GM06990 (cell line): Measurements from ENCODE around the gene CWH43.
"Not testable (repeated sequence)": the region's sequence is repeated elsewhere in the genome, so short reads cannot be mapped to it uniquely, and the experiment has no call there.

Source experiments
- DNase-seq: peaks from one replicate; pipeline ENCODE4 v3.0.0-alpha.2; 2011; ENCODE audit not compliant: insufficient read length; ENCODE audit errors: extremely low read depth
- H3K27me3 ChIP-seq: replicated peaks from 2 replicates; pipeline ENCODE4 v1.6.0; 2011; ENCODE audit warnings: low read length; ENCODE audit not compliant: control insufficient read depth, insufficient read depth
- H3K36me3 ChIP-seq: 2 replicates; pipeline ENCODE4 v1.5.1; 2011; ENCODE audit warnings: low read length; ENCODE audit not compliant: control insufficient read depth, insufficient read depth
- H3K4me3 ChIP-seq: replicated peaks from 2 replicates; pipeline ENCODE4 v1.5.1; 2011; ENCODE audit warnings: low read depth, mild to moderate bottlenecking, control low read depth, low read length
- CTCF ChIP-seq: IDR thresholded peaks from 2 replicates; pipeline ENCODE4 v1.5.1; 2011; ENCODE audit warnings: low read length, control low read depth, mild to moderate bottlenecking, inconsistent platforms; ENCODE audit not compliant: insufficient read depth, poor library complexity, severe bottlenecking

Gene CWH43

GRCh38 chr4:49032440-49033161 is 46.5 kb downstream of the CWH43 start:
- peak; percentile 55 for TF ChIP-seq CTCF
- no peaks in the 10 kb centered on the region for H3K36me3 ChIP-seq
- no peaks in the 10 kb centered on the region; the same call in 1 of the 2 replicates for H3K27me3 ChIP-seq
- DNase-seq: no peak
- no peak overlapping the region for H3K4me3 ChIP-seq

- no peak overlapping the region for H3K4me3 ChIP-seq
- H3K36me3 ChIP-seq: no peaks in the 10 kb centered on the region
- DNase-seq: no peak
- no peak for TF ChIP-seq CTCF
- no peaks in the 10 kb centered on the region; the same call in 1 of the 2 replicates for H3K27me3 ChIP-seq
These were observed 50.5 kb downstream of the CWH43 start for GRCh38 chr4:49036528-49036927.

- Histone ChIP-seq H3K36me3 (no peaks in the 10 kb centered on the region), H3K4me3 (no peak overlapping the region), H3K27me3 (no peaks in the 10 kb centered on the region)
- TF ChIP-seq CTCF: no peak
- DNase-seq: no peak
These were observed 58.2 kb downstream of the CWH43 start for GRCh38 chr4:49044270-49044669.

- no peaks in the 10 kb centered on the region for H3K36me3 ChIP-seq
- no peak for DNase-seq
- H3K4me3 ChIP-seq: no peak overlapping the region
- H3K27me3 ChIP-seq: no peaks in the 10 kb centered on the region
- TF ChIP-seq CTCF: no peak
These were observed 72.2 kb downstream of the CWH43 start for GRCh38 chr4:49058306-49058705.

- no peaks in the 10 kb centered on the region for H3K36me3 ChIP-seq
- H3K4me3 ChIP-seq: no peak overlapping the region
- DNase-seq: no peak
- TF ChIP-seq CTCF: no peak
- no peaks in the 10 kb centered on the region for H3K27me3 ChIP-seq
These were observed 77.6 kb downstream of the CWH43 start for GRCh38 chr4:49063670-49064069.

- H3K4me3 ChIP-seq, H3K27me3 ChIP-seq, H3K36me3 ChIP-seq, DNase-seq: not testable (repeated sequence)
These were observed 86.1 kb downstream of the CWH43 start for GRCh38 chr4:49072196-49072595.

DNA sequence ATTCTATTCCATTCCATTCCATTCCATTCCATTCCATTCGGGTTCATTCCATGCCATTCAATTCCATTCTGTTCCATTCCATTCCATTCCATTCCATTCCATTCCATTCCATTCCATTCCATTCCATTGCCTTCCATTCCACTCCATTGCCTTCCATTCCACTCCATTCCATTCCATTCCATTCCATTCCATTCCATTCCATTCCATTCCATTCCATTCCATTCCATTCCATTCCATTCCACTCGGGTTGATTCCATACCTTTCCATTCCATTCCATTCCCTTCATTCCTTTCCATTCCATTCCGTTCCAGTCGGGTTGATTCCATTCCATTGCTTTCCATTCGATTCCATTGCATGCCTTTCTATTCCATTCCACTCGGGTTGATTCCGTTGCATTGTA is 105.8 kb downstream of the CWH43 start:
- H3K4me3 ChIP-seq: not testable (repeated sequence)

DNA sequence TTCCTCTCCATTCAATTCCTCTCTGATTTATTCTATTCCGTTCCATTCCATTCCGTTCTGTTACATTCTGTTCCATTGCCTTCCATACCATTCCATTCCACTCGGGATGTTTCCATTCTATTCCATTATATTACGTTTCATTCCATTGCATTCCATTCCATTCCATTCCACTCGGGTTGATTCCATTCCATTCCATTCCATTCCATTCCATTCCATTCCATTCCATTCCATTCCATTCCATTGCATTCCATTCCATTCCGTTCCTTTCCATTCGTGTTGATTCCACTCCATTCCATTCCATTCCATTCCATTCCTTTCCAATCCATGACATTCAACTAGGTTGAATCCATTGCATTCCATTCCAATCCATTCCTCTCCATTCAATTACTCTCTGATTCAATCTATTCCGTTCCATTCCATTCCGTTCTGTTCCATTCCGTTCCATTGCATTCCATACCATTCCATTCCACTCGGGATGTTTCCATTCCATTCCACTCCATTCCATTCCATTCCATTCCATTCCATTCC is 106.6 kb downstream of the CWH43 start:
- not testable (repeated sequence) for H3K4me3 ChIP-seq, DNase-seq, H3K27me3 ChIP-seq, H3K36me3 ChIP-seq

More for the DNA sequence above, 105.8 kb downstream of the CWH43 start:
- H3K27me3 ChIP-seq, H3K36me3 ChIP-seq, DNase-seq: not testable (repeated sequence)

- DNase-seq, H3K36me3 ChIP-seq, H3K27me3 ChIP-seq, H3K4me3 ChIP-seq: not testable (repeated sequence)
These were observed 110.1 kb downstream of the CWH43 start for GRCh38 chr4:49096215-49096614.

GRCh38 chr4:49096627-49097026 is 110.6 kb downstream of the CWH43 start:
- H3K4me3 ChIP-seq, H3K36me3 ChIP-seq, DNase-seq: not testable (repeated sequence)

More at GRCh38 chr4:49096627-49097026, 110.6 kb downstream of the CWH43 start:
- not testable (repeated sequence) for H3K27me3 ChIP-seq
